Right lobe of liver (tissue), 6 donors: ENCODE data around the gene ATPAF1. TPM values are rescaled to one million over a fixed set of nuclear protein-coding genes. Genes with fewer than 3 reads are reported as not detected.

Experiments used
- ATAC-seq, 4 donors: fragments of 200-7000 bp; cut with Tn5 transposase; one replicate each; pipeline ENCODE4 v1.9.1; 2020; ENCODE audit warnings: mild to moderate bottlenecking in 4 of 4, moderate library complexity in 4 of 4
- DNase-seq, 3 donors: peaks; one replicate each; pipeline ENCODE4 v3.0.0-alpha.2; 2020
- H3K27ac ChIP-seq, 3 donors: fragments of 200-600 bp; one replicate each; pipeline ENCODE4 v1.8.0; 2022
- H3K27me3 ChIP-seq, 2 donors: fragments of 200-600 bp; one replicate each; pipeline ENCODE4 v1.8.0; 2022
- H3K36me3 ChIP-seq, 4 donors: fragments of 200-600 bp; sonication (generic) in 1 of 4; one replicate each; pipeline versions ENCODE4 v1.5.1 to v1.8.0; 2017 to 2022; ENCODE audit warnings: control low read depth in 1 of 4
- H3K4me1 ChIP-seq, 4 donors: fragments of 200-600 bp; sonication (generic) in 1 of 4; one replicate each; pipeline versions ENCODE4 v1.5.1 to v1.8.0; 2017 to 2022; ENCODE audit warnings: control low read depth in 1 of 4
- H3K4me3 ChIP-seq, 3 donors: fragments of 200-600 bp; one replicate each; pipeline ENCODE4 v1.8.0; 2022
- H3K9me3 ChIP-seq, 4 donors: fragments of 200-600 bp; sonication (generic) in 1 of 4; one replicate each; pipeline versions ENCODE4 v1.5.1 to v1.8.0; 2017 to 2022; ENCODE audit warnings: control low read depth in 1 of 4
- CTCF ChIP-seq, 4 donors: fragments of 200-600 bp in 3 of 4; fragments of 450-650 bp in 1 of 4; IDR thresholded peaks; one replicate each; pipeline versions ENCODE4 v1.5.1 to v1.8.0; 2016 to 2022; ENCODE audit warnings: antibody characterized with exemption in 4 of 4, mild to moderate bottlenecking in 2 of 4
- POLR2A ChIP-seq: fragments of 450-650 bp; IDR thresholded peaks from one replicate; pipeline ENCODE4 v1.6.1; 2017; ENCODE audit warnings: antibody characterized with exemption, mild to moderate bottlenecking
- WGBS: methylation state at CpG from one replicate; pipeline ENCODE4 v1.1.6; 2018; ENCODE audit warnings: low coverage, low lambda C conversion rate; ENCODE audit not compliant: insufficient coverage; ENCODE audit errors: missing lambda C conversion rate; 5-methylcytosine and 5-hydroxymethylcytosine counted together
- intact Hi-C, 2 donors: fragments of 100-400 bp; cut with DNase I; formaldehyde crosslinking; loops; one replicate each; pipeline versions ENCODE4 v1.11.2 to v1.14.1; 2022
- total RNA-seq, 6 experiments: library from RNA; depleted of rRNA in 2 of 6; stranded (reverse); fragments of >200 nt in 2 of 6; fragmentation: NEBNext Ultra II Directional in 3 of 6; extraction: Animal tissue kit (Norgen Biotek cat#: 25700) in 3 of 6; gene quantifications; one replicate each; pipeline versions ENCODE4 v1.1.0 to v1.2.4, GENCODE V29; 2016 to 2023
- donor health status: DM: no; HTN: yes; CAD: no.
- donor health status: DM: no; HTN: no; CAD: no.
- donor health status: DM: no; HTN: no; CAD: no.
- donor health status: DM: no; HTN: yes; CAD: no.
- donor health status: DM: no; HTN: yes; CAD: no.

ATPAF1 gene
- total RNA-seq, 6 experiments from 2014 or later = 34.9 to 57.1 (median 42.1) TPM

GRCh38 chr1:46587069-46587468 lies 81.1 kb downstream of the ATPAF1 start:
- TF ChIP-seq CTCF (IDR thresholded peaks at IDR 0.05) = no peak
- no peak for TF ChIP-seq POLR2A
- intact Hi-C loops = no loop called here
- peak; percentile 60 to 83 (median 74) for ATAC-seq
- no peaks in the 10 kb centered on the region for H3K9me3 ChIP-seq
- H3K4me3 ChIP-seq = no peak overlapping the region
- no peaks in the 10 kb centered on the region for H3K4me1 ChIP-seq
- peak in 2 of 3 donors; percentile 54 to 69 for DNase-seq
- 73% methylated on average over 6 of the region's 7 CpGs for WGBS
- H3K27ac ChIP-seq = no peak overlapping the region
- H3K36me3 ChIP-seq = peaks cover 0 to 56% (median 11%) of the 10 kb centered on the region in 4 donors
- no peaks in the 10 kb centered on the region for H3K27me3 ChIP-seq

- Histone ChIP-seq H3K4me1 (no peaks in the 10 kb centered on the region), H3K36me3 (peaks cover 0 to 43% (median 3%) of the 10 kb centered on the region in 4 donors), H3K4me3 (no peak overlapping the region), H3K27ac (no peak overlapping the region), H3K9me3 (no peaks in the 10 kb centered on the region), H3K27me3 (no peaks in the 10 kb centered on the region)
- TF ChIP-seq CTCF (IDR thresholded peaks at IDR 0.05) = no peak
- no peak for TF ChIP-seq POLR2A
- DNase-seq (no peak), ATAC-seq (peak in 2 of 4 donors; percentile 23 to 38)
- intact Hi-C loops = no loop called here
- 91% methylated on average over 8 of the region's 12 CpGs for WGBS
These were observed 82.7 kb downstream of the ATPAF1 start for GRCh38 chr1:46585312-46585938.

GRCh38 chr1:46583494-46583893 lies 84.7 kb downstream of the ATPAF1 start:
- peaks cover 0 to 33% (median 2%) of the 10 kb centered on the region in 4 donors for H3K36me3 ChIP-seq
- no peak overlapping the region for H3K27ac ChIP-seq
- intact Hi-C loops = no loop called here
- no peaks in the 10 kb centered on the region for H3K4me1 ChIP-seq
- H3K9me3 ChIP-seq = no peaks in the 10 kb centered on the region
- WGBS = 40% methylated on average over 1 of the region's 5 CpGs
- no peaks in the 10 kb centered on the region for H3K27me3 ChIP-seq
- no peak overlapping the region for H3K4me3 ChIP-seq
- ATAC-seq (no peak), DNase-seq (no peak)
- TF ChIP-seq CTCF (IDR thresholded peaks at IDR 0.05) (no peak), POLR2A (no peak)

- 78% methylated on average over 6 of the region's 7 CpGs for WGBS
- no peak overlapping the region for H3K4me3 ChIP-seq
- H3K36me3 ChIP-seq = peaks cover 0 to 33% (median 2%) of the 10 kb centered on the region in 4 donors
- intact Hi-C loops = no loop called here
- TF ChIP-seq POLR2A (no peak), CTCF (IDR thresholded peaks at IDR 0.05) (no peak)
- DNase-seq = peak in 1 of 3 donors; percentile 44
- no peaks in the 10 kb centered on the region for H3K9me3 ChIP-seq
- H3K4me1 ChIP-seq = no peaks in the 10 kb centered on the region
- no peak for ATAC-seq
- H3K27me3 ChIP-seq = no peaks in the 10 kb centered on the region
- no peak overlapping the region for H3K27ac ChIP-seq
These were observed 85.2 kb downstream of the ATPAF1 start for GRCh38 chr1:46582972-46583371.

Other genes with a start within 250 kb of the ATPAF1 start
- gene DMBX1, start 178.5 kb downstream of the ATPAF1 start, total RNA-seq = not detected
- gene KNCN, start 116.7 kb downstream of the ATPAF1 start, total RNA-seq = not detected
- gene MKNK1, start 64.1 kb downstream of the ATPAF1 start, total RNA-seq = 10 to 100 TPM; 17.5 to 27.2 (median 20.8) TPM
- 1 to 10 TPM; 2.6 to 6.3 (median 5.7) TPM for gene MOB3C, start 51.6 kb downstream of the ATPAF1 start, total RNA-seq
- gene TEX38, start 3.5 kb upstream of the ATPAF1 start, total RNA-seq = not detected
- gene EFCAB14, start 50.8 kb upstream of the ATPAF1 start, total RNA-seq = 10 to 100 TPM; 41.5 to 56.9 (median 43.5) TPM
- gene CYP4B1, start 130.7 kb upstream of the ATPAF1 start, total RNA-seq = under 1 TPM in 1 of 6 experiments, not detected in 5; 0.62 TPM